MCF 10A (cell line): Measurements from ENCODE around the gene STXBP1. TPM values are rescaled to one million over a fixed set of nuclear protein-coding genes. Genes with fewer than 3 reads are reported as not detected.

Experiments
- BruUV-seq: library from RNA; stranded (reverse); fragments of 400-500 nt; replicated peaks from 2 replicates; lab custom pipeline; 2021; lab: Mats Ljungman, UMichigan
- CTCF ChIA-PET: fragments of 300-600 bp; sonication (Branson Sonifier 250); formaldehyde crosslinking; extraction: SDS; loops from one replicate; lab custom pipeline; 2021; ENCODE audit warnings: antibody characterized with exemption, inconsistent platforms; lab: Yijun Ruan, JAX
- POLR2A ChIA-PET: fragments of 300-600, 350-650 bp; sonication (Branson Sonifier 250); formaldehyde crosslinking; extraction: SDS; loops from one replicate; lab custom pipeline; 2020; ENCODE audit warnings: antibody characterized with exemption, inconsistent platforms; lab: Yijun Ruan, JAX
- DNase-seq: peaks from one replicate; pipeline ENCODE4 v3.0.0-alpha.2; 2018; ENCODE audit not compliant: unreplicated experiment
- H3K27ac Mint-ChIP-seq: one replicate; pipeline ENCODE4 v1.8.0; 2022; ENCODE audit warnings: mild to moderate bottlenecking, low read depth, mixed read lengths; ENCODE audit not compliant: unreplicated experiment
- H3K27me3 Mint-ChIP-seq: one replicate; pipeline ENCODE4 v1.8.0; 2022; ENCODE audit warnings: mixed read lengths; ENCODE audit not compliant: insufficient read depth, unreplicated experiment
- H3K36me3 Mint-ChIP-seq: one replicate; pipeline ENCODE4 v1.8.0; 2022; ENCODE audit warnings: mild to moderate bottlenecking, moderate library complexity, mixed read lengths; ENCODE audit not compliant: insufficient read depth, unreplicated experiment
- H3K4me1 Mint-ChIP-seq: one replicate; pipeline ENCODE4 v1.8.0; 2022; ENCODE audit warnings: mixed read lengths; ENCODE audit not compliant: insufficient read depth, unreplicated experiment
- H3K4me3 Mint-ChIP-seq: one replicate; pipeline ENCODE4 v1.8.0; 2022; ENCODE audit warnings: mild to moderate bottlenecking, moderate library complexity, mixed read lengths; ENCODE audit not compliant: unreplicated experiment
- H3K9me3 Mint-ChIP-seq: one replicate; pipeline ENCODE4 v1.8.0; 2022; ENCODE audit warnings: mixed read lengths; ENCODE audit not compliant: unreplicated experiment
- CTCF ChIP-seq: fragments of 200-600 bp; IDR thresholded peaks from one replicate; pipeline ENCODE4 v1.8.0; 2022; ENCODE audit warnings: antibody characterized with exemption, mild to moderate bottlenecking; ENCODE audit not compliant: unreplicated experiment
- intact Hi-C: fragments of 100-400 bp; cut with micrococcal nuclease; formaldehyde crosslinking; loops from 2 replicates; pipeline ENCODE4 v1.14.1; 2022
- total RNA-seq: library from RNA; stranded (reverse); gene quantifications from 2 replicates; pipeline ENCODE4 v1.2.3, GENCODE V29; 2022

The STXBP1 gene
- total RNA-seq, 1 experiment from 2014 or later: 20.0 TPM

GRCh38 chr9:127567035-127567729 is 44.9 kb upstream of the STXBP1 start:
- H3K4me3 Mint-ChIP-seq: peak overlapping the region; percentile 98
- H3K27ac Mint-ChIP-seq: peak overlapping the region; percentile 87
- no peaks in the 10 kb centered on the region for H3K27me3 Mint-ChIP-seq
- TF ChIP-seq CTCF: no peak
- BruUV-seq: TSS peak; percentile 32
- ChIA-PET POLR2A (interaction anchor here (0.8 to 4.8 kb wide), 12 partner anchors 9 to 561 kb away, joined by 3 to 58 read pairs (median 6); partner anchors contain the start of genes LRSAM1, RPL12 and ZNF79), CTCF (interaction anchor here (1.0 to 1.6 kb wide), 5 partner anchors 8 to 20 kb away, joined by 3 to 7 read pairs (median 4); no protein-coding TSS in a partner anchor)
- peaks cover 55% of the 10 kb centered on the region for H3K36me3 Mint-ChIP-seq
- intact Hi-C loops: loop anchor here (2.0 kb wide), 1 partner anchor 18 kb away; no protein-coding TSS in a partner anchor
- peak; percentile 70 for DNase-seq
- no peaks in the 10 kb centered on the region for H3K9me3 Mint-ChIP-seq
- peaks cover 24% of the 10 kb centered on the region for H3K4me1 Mint-ChIP-seq

- Mint-ChIP-seq H3K4me3 (peak overlapping the region; percentile 98), H3K9me3 (no peaks in the 10 kb centered on the region), H3K4me1 (peaks cover 26% of the 10 kb centered on the region), H3K36me3 (peaks cover 47% of the 10 kb centered on the region), H3K27me3 (no peaks in the 10 kb centered on the region), H3K27ac (peak overlapping the region; percentile 87)
- BruUV-seq: no TSS peak
- CTCF ChIA-PET: interaction anchor here (0.7 to 1.2 kb wide), 4 partner anchors 9 to 20 kb away, joined by 3 to 6 read pairs (median 4); no protein-coding TSS in a partner anchor
- no peak for TF ChIP-seq CTCF
- intact Hi-C loops: loop anchor here (2.0 kb wide), 1 partner anchor 17 kb away; no protein-coding TSS in a partner anchor
- POLR2A ChIA-PET: interaction anchor here (0.6 to 4.8 kb wide), 15 partner anchors 8 to 1204 kb away, joined by 3 to 58 read pairs (median 4); partner anchors contain the start of genes LRSAM1, RPL12, STXBP1 and ZER1
- peak; percentile 27 for DNase-seq
Measured at GRCh38 chr9:127567730-127568617, 44.1 kb upstream of the STXBP1 start.

GRCh38 chr9:127568618-127568970 is 43.5 kb upstream of the STXBP1 start:
- H3K4me3 Mint-ChIP-seq: peak overlapping the region; percentile 98
- ChIA-PET CTCF (interaction anchor here (0.7 to 1.2 kb wide), 3 partner anchors 9 to 16 kb away, joined by 3 to 6 read pairs (median 4); no protein-coding TSS in a partner anchor), POLR2A (interaction anchor here (0.6 to 4.8 kb wide), 9 partner anchors 10 to 1203 kb away, joined by 3 to 58 read pairs (median 4); partner anchors contain the start of genes STXBP1 and ZER1)
- DNase-seq: peak; percentile 11
- H3K36me3 Mint-ChIP-seq: peaks cover 41% of the 10 kb centered on the region
- no peaks in the 10 kb centered on the region for H3K27me3 Mint-ChIP-seq
- H3K9me3 Mint-ChIP-seq: no peaks in the 10 kb centered on the region
- TF ChIP-seq CTCF: no peak
- no TSS peak for BruUV-seq
- no peak overlapping the region for H3K27ac Mint-ChIP-seq
- H3K4me1 Mint-ChIP-seq: peaks cover 25% of the 10 kb centered on the region
- intact Hi-C loops: no loop called here
